HG03521 (cell line): ENCODE measurements around the gene MAPK13.
"Not testable (repeated sequence)": the region's sequence is repeated elsewhere in the genome, so short reads cannot be mapped to it uniquely, and the experiment has no call there.

Experiments
- ATAC-seq: cut with Tn5 transposase; IDR thresholded peaks from one replicate; pipeline ENCODE4 v1.9.1; 2021; ENCODE audit warnings: mild to moderate bottlenecking, moderate library complexity; ENCODE audit not compliant: unreplicated experiment

The MAPK13 gene

GRCh38 chr6:36129941-36130666 lies at the start of gene MAPK13:
TSS of gene MAPK13 (plus strand) at chr6:36130513. CDS start at chr6:36130583, 70 bp downstream.
- no peak for ATAC-seq

- no peak for ATAC-seq
Observed at GRCh38 chr6:36082318-36082717, 48.0 kb upstream of the MAPK13 start.

GRCh38 chr6:36083446-36083845 lies 46.9 kb upstream of the MAPK13 start:
- ATAC-seq = no peak

GRCh38 chr6:36088204-36088603 lies 42.1 kb upstream of the MAPK13 start:
- not testable (repeated sequence) for ATAC-seq

- no peak for ATAC-seq
Observed at GRCh38 chr6:36089048-36089447, 41.3 kb upstream of the MAPK13 start.

GRCh38 chr6:36094238-36094637 lies 36.1 kb upstream of the MAPK13 start:
- ATAC-seq = no peak

- ATAC-seq = no peak
Observed at GRCh38 chr6:36094753-36095496, 35.4 kb upstream of the MAPK13 start.

GRCh38 chr6:36095497-36096391 lies 34.6 kb upstream of the MAPK13 start:
- ATAC-seq = no peak

GRCh38 chr6:36098253-36098919 lies 31.9 kb upstream of the MAPK13 start:
- ATAC-seq = no peak

GRCh38 chr6:36098920-36099647 lies 31.2 kb upstream of the MAPK13 start:
- ATAC-seq = no peak

GRCh38 chr6:36099869-36100483 lies 30.3 kb upstream of the MAPK13 start:
- ATAC-seq = no peak

GRCh38 chr6:36101691-36102090 lies 28.6 kb upstream of the MAPK13 start:
- no peak for ATAC-seq

- no peak for ATAC-seq
Observed at GRCh38 chr6:36102853-36103252, 27.5 kb upstream of the MAPK13 start.

- ATAC-seq = no peak
Observed at GRCh38 chr6:36104836-36105235, 25.5 kb upstream of the MAPK13 start.

GRCh38 chr6:36109092-36109491 lies 21.2 kb upstream of the MAPK13 start:
- no peak for ATAC-seq

- no peak for ATAC-seq
Observed at GRCh38 chr6:36110050-36110449, 20.3 kb upstream of the MAPK13 start.

- ATAC-seq = no peak
Observed at GRCh38 chr6:36110863-36111262, 19.4 kb upstream of the MAPK13 start.

- ATAC-seq = no peak
Observed at GRCh38 chr6:36111526-36111925, 18.8 kb upstream of the MAPK13 start.

- no peak for ATAC-seq
Observed at GRCh38 chr6:36113049-36113448, 17.3 kb upstream of the MAPK13 start.

- no peak for ATAC-seq
Observed at GRCh38 chr6:36113703-36114102, 16.6 kb upstream of the MAPK13 start.
